HG02642 (cell line): ENCODE data around the gene MAPK8IP2.

ENCODE experiments used
- ATAC-seq: cut with Tn5 transposase; IDR thresholded peaks from one replicate; pipeline ENCODE4 v1.9.1; 2021; ENCODE audit warnings: mild to moderate bottlenecking; ENCODE audit not compliant: unreplicated experiment, poor library complexity

MAPK8IP2 gene

DNA sequence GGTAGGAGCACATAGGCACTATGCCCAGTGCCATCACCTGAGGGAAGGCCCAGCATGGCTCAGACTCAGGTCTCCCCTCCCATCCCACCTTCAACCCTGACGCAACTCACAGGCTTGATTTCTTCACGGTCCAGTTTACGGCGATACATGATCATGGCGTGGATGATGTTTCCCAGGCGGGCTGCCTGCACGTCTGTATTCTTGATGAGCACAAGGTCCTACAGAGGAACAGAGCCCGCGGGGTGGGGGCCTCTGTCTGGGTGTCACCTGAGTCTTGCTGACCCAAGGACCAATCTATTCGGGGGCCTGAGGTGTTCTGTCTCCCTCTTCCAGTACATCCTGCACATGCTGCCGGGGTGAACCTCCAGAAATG, 26.2 kb upstream of the MAPK8IP2 start:
- no peak for ATAC-seq

GRCh38 chr22:50575426-50575941, 25.1 kb upstream of the MAPK8IP2 start:
- no peak for ATAC-seq

GRCh38 chr22:50576070-50576469, 24.5 kb upstream of the MAPK8IP2 start:
- ATAC-seq, result no peak

DNA sequence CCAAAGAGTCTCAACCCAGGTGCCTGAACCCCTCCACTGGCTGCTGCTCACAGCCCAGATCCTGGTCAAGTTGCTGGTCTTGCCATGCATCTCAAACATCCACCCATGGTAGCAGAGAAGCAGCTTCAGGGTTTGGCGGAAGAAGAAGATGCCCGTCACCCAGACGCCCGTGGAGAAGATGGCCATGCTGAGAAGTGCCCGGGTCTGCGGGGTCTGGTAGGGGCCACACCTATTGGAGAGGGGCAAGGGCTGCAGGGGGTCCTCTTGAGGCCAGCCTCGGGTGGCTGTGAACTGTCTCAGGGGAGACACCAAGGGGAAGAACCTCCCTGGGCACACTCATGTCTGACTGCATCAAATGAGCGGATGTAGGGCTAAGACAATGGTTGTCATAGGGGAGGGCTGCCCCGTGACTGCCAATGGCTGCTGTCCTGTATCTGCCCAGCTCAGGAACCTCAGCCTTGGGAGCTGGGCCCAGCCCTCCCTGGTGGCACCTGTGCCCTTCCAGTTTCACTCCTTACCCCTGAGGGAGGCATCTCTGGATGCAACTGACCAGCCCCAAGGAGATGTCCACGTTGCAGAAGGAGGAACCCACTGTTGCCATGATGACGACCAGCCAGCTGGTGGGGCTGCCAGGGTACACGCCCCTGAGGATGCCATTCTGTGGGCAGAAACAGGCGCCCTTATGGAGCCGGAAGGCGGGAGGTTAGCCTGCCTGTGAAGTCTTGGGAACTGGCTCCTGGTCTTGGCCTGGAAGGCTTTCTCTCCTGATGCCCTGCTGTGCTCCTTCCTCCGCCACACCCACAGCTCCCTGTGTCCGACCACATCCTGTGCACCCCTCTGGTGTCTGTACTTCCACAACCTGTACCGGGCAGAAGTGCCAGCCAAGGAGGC, 23.5 kb upstream of the MAPK8IP2 start:
- ATAC-seq, result no peak

DNA sequence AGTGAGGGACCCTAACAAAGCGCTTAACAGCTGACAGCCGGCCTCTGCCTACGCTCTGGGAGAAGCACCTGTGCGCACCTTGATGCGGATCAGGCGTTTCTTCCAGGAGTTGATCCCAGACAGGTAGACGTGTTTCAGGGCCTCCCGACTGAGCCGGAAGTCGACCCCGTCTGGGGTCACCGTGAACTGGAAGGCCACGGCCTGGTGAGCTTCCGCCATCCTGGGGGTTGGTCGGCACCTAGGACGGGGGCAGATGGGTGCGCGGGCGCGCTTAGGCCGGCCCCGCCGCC, 23.0 kb upstream of the MAPK8IP2 start:
- no peak for ATAC-seq

- no peak for ATAC-seq
These were observed 22.4 kb upstream of the MAPK8IP2 start, which contains the start of gene CPT1B for GRCh38 chr22:50577987-50578775. CPT1B (minus strand) TSS chr22:50578427; CDS start chr22:50577915, 512 bp downstream.

DNA sequence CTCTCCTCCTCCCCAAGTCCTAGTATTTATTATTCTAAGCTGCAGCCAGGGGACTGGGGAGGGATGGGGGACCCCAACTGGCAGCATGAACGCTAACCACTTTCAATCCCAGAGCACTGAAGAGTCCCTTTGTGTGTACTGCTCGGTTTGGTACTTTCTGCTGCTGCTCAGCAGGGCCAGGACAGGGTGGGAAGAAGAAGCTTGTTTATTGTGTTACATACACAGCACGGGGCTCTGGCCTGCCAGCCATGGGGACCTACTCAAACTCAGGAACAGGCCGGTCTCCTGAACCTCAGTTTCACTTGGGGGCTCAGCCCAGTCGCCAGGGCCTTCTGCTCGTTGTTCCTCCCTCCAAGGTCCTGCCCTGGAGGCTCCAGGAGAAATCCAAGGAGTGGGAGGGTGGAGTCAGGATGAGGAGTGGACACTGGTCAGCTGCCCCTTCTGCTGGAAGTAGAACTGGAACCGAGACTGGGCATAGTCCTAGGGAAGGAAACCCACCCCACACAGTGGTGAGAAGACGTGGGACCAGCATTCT, 21.8 kb upstream of the MAPK8IP2 start:
- ATAC-seq, result no peak

GRCh38 chr22:50579752-50580151, 20.8 kb upstream of the MAPK8IP2 start:
- no peak for ATAC-seq

DNA sequence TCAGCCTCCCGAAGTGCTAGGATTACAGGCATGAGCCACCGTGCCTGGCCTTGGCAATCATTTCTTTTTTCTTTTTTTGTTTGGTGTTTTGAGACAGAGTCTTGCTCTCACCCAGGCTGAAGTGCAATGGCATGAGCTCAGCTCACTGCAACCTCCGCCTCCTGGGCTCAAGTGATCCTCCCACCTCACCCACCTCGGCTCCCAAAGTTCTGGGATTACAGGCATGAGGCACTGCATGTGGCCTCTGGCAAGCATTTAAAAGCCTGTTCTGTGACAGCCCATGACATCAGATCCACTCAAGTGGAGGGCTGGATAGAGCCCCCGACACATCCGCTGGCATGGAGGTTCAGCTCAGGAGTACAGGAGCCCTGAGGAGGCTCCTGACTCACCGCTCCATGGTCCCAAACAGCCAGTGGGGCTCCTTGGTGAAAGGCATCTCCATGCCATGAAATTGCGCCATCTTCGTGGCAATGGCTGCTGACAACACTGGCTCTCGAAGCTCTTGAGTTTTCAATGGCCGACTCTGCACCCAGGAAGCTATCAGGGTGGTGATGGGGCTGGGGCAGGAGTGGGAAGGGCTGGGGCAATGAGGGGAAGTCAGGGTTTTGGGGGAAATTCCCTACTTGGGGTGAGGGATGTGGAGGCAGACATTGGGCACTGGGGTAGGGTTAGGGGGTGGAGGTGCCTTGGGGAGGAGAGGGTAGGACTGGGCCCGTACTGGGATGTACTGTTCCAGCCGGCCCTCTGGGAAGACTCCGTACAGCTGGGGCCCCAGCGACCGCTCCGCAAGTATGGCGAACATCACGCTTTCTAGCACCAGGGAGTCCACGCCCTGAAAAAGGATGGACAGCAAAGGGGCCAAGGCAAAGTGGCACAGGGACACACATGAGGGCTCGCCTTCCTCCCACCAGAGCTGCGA, 19.3 kb upstream of the MAPK8IP2 start:
- ATAC-seq, result no peak

DNA sequence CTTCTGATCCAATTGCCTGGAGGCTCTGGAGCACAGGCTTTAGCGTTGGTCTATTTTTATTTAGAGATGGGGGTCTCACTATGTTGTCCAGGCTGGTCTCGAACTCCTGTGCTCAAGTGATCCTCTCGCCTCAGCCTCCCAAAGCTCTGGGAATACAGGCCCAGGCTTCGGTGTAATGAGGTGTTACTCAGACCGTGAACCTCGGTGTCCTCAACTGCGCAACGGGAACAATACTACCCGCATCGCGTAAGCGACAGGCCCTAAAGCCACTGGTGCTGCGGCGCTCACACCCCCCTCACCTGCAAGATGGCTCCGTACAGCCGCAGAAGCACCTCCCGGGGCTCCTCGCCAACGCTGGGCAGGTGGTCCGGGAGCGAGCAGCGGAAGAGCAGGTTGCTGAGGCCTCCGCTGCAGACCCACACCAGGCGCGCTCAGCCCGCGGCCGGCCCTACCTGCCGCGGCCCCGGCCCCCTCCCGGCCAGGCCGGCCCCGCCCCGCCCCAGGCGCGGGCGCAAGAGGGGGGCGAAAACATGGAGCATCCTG, 18.6 kb upstream of the MAPK8IP2 start:
- ATAC-seq, result no peak

- ATAC-seq, result peak; percentile 91
These were observed 17.9 kb upstream of the MAPK8IP2 start, which contains the start of gene CHKB for GRCh38 chr22:50582493-50583293. CHKB (minus strand) TSS chr22:50582849; CDS start chr22:50582781, 68 bp downstream.

DNA sequence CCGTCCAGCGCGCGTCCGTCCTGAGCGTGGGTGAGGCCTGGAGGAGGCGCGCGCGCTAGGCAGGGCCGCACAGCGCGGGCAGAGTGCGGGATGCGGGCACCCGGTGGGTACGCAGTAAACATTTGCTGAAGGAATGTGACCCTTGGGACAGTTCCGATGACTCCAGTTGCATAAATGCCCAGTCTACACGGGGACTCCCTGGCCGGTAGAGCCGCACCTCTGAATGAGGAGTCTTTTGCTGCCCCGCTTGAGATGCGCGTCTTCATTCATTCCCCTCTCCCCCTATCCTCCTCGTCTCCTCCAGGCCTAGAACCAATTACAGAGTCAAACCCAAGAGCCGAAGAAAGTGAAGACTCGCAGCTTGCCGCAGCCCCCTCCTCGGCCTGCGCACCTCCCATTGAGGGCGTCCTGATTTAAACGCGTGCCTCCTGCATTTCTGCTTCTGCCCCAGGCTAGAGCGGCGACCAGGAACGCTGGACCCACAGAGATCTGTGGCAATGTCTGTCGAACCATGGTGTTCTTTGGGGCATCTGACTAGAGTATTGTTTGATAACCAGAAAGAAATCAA, 17.2 kb upstream of the MAPK8IP2 start:
- peak; percentile 32 for ATAC-seq

- no peak for ATAC-seq
These were observed 16.2 kb upstream of the MAPK8IP2 start for GRCh38 chr22:50584106-50585096.

GRCh38 chr22:50585238-50585637, 15.4 kb upstream of the MAPK8IP2 start:
- no peak for ATAC-seq

DNA sequence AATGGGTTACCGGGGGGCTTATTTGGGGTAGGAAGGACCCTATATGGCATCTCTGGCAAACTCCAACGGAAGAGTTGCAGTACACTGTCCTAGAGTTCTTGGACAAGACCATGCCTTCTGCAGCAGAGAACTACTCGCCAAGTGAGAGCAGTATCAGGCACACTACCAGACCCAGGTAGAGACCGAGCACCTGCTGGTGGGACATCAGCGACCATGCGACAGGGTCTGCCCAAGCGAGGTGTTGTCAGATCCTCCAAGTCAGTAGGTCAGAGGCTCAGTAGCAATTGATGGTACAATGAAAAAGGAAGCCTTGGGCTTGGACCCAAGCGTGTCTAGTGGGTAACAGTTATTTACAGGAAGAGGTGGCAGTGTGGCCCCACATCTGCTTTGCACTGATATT, 14.8 kb upstream of the MAPK8IP2 start:
- ATAC-seq, result no peak

DNA sequence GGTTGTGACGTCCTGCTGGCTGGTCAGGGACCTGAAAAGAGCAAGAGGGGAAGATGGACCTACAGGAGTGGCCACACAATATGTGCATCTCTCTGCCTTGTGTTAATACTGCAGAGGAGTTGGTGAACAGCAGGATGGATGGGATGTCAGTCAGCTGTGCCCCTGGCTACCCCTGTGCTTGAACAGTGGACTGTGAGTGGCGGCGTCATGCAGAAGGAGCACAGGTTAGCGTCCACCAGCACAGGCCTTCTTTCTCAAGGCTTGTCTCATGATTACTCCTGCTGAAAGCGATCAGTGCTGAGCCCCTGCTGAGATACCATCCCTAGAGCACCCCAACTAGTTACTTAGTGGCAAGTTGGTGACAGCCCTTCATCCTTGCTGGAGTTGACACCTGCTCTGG, 14.2 kb upstream of the MAPK8IP2 start:
- ATAC-seq, result no peak

DNA sequence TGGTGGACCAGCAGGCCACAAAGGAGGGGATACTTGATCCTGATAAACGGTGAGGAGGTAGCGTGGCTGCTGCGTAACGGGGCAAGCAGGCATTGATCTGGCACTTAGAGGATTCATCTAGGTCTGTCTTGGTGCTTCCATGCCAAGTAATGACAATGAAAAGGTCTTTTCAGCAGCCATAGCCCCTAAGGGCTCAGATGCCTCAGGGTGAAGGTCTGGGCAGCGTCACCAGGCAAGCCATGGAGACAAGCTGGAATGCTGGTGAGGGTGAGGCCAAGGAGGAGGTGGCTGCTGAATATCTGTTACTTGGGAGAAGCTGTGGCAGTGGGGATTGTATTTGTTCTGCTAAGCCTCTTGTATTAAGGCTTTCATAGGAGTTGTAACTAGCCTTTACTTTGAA, 13.2 kb upstream of the MAPK8IP2 start:
- no peak for ATAC-seq
